Measurements from ENCODE around the gene C2CD4A. TPM values are rescaled to one million over a fixed set of nuclear protein-coding genes. Genes with fewer than 3 reads are reported as not detected.
A peak's percentile ranks its signal among the peaks of the same experiment; 100 is the strongest.
"Not testable (repeated sequence)": the region's sequence is repeated elsewhere in the genome, so short reads cannot be mapped to it uniquely, and the experiment has no call there.

The C2CD4A gene
- total RNA-seq, 3 donors from 2014 or later (not counting 1 experiment from before 2014, with no cell fraction given) = not detected

DNA sequence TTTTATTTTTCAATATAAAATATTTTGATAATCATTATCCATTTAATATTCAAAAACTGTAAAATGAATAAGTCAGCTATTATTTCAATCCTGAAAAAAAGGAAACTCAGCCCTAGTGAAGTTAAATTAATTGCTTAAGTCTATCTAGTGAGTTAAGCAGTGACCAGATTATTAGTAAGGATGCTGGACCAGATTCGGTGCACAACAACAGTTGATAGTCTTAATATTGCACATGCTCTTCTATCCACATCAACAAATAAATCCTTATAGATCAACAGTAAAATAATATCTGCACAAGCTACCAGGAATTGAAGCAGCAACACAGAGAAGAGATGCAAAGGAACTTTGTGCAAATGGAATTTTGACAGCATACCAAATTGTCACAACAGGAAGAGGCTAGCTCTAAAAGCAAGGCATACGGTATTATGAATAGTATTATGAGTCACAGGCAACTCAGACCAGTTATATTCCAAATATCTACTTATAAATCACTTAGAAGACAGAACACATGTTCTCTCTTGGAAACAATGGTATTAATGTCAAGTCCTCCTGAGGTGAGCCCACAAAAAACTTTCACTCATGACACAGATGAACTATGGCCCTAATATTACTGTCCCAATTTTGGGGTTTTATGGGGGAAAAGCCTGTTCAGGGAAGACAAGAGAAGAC, 31.4 kb upstream of the C2CD4A start:
- peaks cover 13% of the 10 kb centered on the region for H3K36me3 Mint-ChIP-seq
- intact Hi-C loops (cut with micrococcal nuclease) = no loop called here
- H3K4me1 ChIP-seq (ENCODE audit: control insufficient read depth, insufficient read depth, low read length) = no peaks in the 10 kb centered on the region
- no peak overlapping the region for H3K4me3 ChIP-seq (ENCODE audit: low read length)
- no peak overlapping the region for H3K4me3 Mint-ChIP-seq
- H3K9me3 Mint-ChIP-seq = peaks cover 0 to 4% of the 10 kb centered on the region in 2 donors
- H3K36me3 ChIP-seq (ENCODE audit: control insufficient read depth, insufficient read depth, low read length) = peaks cover 42% of the 10 kb centered on the region
- H3K27me3 Mint-ChIP-seq (ENCODE audit: low read depth in 2 of 2) = no peaks in the 10 kb centered on the region
- WGBS (ENCODE audit: insufficient coverage) = 60% methylated on average over 1 of the region's 2 CpGs
- peak overlapping the region in 1 of 2 donors; percentile 60 for H3K27ac Mint-ChIP-seq
- H3K27me3 ChIP-seq (ENCODE audit: control insufficient read depth, insufficient read depth, low read length) = no peaks in the 10 kb centered on the region
- peaks cover 24% of the 10 kb centered on the region in 2 donors for H3K4me1 Mint-ChIP-seq
- DNase-seq = no peak
- no peak for ATAC-seq
- no peaks in the 10 kb centered on the region for H3K9me3 ChIP-seq (ENCODE audit: control insufficient read depth, insufficient read depth, low read length)
- TF ChIP-seq CTCF (IDR thresholded peaks at IDR 0.05) = no peak
- H3K27ac ChIP-seq (ENCODE audit: low read length) = no peak overlapping the region

GRCh38 chr15:62046078-62046743, 20.6 kb upstream of the C2CD4A start:
- Histone ChIP-seq H3K4me1 (ENCODE audit: control insufficient read depth, insufficient read depth, low read length) (peaks cover 4% of the 10 kb centered on the region), H3K27ac (ENCODE audit: low read length) (peak overlapping the region; percentile 55), H3K36me3 (ENCODE audit: control insufficient read depth, insufficient read depth, low read length) (peaks cover 6% of the 10 kb centered on the region), H3K27me3 (ENCODE audit: control insufficient read depth, insufficient read depth, low read length) (no peaks in the 10 kb centered on the region), H3K9me3 (ENCODE audit: control insufficient read depth, insufficient read depth, low read length) (no peaks in the 10 kb centered on the region), H3K4me3 (ENCODE audit: low read length) (no peak overlapping the region)
- H3K9me3 Mint-ChIP-seq = no peaks in the 10 kb centered on the region
- WGBS (ENCODE audit: insufficient coverage) = 38% methylated on average over 2 of the region's 5 CpGs
- no peak for TF ChIP-seq CTCF (IDR thresholded peaks at IDR 0.05)
- peak overlapping the region; percentile 87 to 94 for H3K27ac Mint-ChIP-seq
- peaks cover 27 to 40% of the 10 kb centered on the region in 2 donors for H3K4me1 Mint-ChIP-seq
- H3K36me3 Mint-ChIP-seq = no peaks in the 10 kb centered on the region
- no peaks in the 10 kb centered on the region for H3K27me3 Mint-ChIP-seq (ENCODE audit: low read depth in 2 of 2)
- ATAC-seq (peak; percentile 75 to 88 (median 82)), DNase-seq (no peak)
- intact Hi-C loops (cut with micrococcal nuclease) = loop anchor here (1.0 kb wide), 1 partner anchor 13 kb away; no protein-coding TSS in a partner anchor
- H3K4me3 Mint-ChIP-seq = peak overlapping the region; percentile 62

DNA sequence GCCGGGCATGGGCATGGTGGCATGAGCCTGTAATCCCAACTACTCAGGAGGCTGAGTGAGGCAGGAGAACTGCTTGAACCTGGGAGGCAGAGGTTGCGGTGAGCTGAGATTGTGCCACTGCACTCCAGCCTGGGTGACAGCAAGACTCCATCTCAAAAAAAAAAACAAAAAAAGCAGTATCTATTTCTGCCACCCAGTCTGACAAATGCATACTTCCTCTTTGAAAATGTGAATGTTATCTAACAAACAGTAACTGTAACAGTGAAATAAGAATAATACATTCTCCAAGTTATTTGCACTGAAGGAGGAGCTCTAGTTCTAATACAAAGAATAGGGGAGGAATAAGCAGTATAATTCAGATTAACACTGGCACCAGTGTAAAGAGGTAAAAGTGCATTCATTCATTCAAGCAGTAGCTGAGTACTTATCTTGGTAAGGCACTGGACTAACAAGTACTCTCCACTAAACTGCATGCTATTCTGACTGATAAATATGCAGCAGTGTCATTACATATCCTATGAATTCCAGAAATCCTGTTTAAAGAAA, 19.4 kb upstream of the C2CD4A start:
- WGBS (ENCODE audit: insufficient coverage) = 66% methylated on average over 2 of the region's 2 CpGs
- no peak overlapping the region for H3K27ac ChIP-seq (ENCODE audit: low read length)
- H3K9me3 Mint-ChIP-seq = no peaks in the 10 kb centered on the region
- H3K27ac Mint-ChIP-seq = peak overlapping the region; percentile 70 to 94
- ATAC-seq (peak in 2 of 3 donors; percentile 18 to 28), DNase-seq (no peak)
- TF ChIP-seq CTCF (IDR thresholded peaks at IDR 0.05) = no peak
- H3K36me3 ChIP-seq (ENCODE audit: control insufficient read depth, insufficient read depth, low read length) = peaks cover 2% of the 10 kb centered on the region
- no peaks in the 10 kb centered on the region for H3K27me3 ChIP-seq (ENCODE audit: control insufficient read depth, insufficient read depth, low read length)
- no peaks in the 10 kb centered on the region for H3K9me3 ChIP-seq (ENCODE audit: control insufficient read depth, insufficient read depth, low read length)
- H3K36me3 Mint-ChIP-seq = no peaks in the 10 kb centered on the region
- H3K4me1 Mint-ChIP-seq = peaks cover 33 to 46% of the 10 kb centered on the region in 2 donors
- intact Hi-C loops (cut with micrococcal nuclease) = no loop called here
- H3K27me3 Mint-ChIP-seq (ENCODE audit: low read depth in 2 of 2) = no peaks in the 10 kb centered on the region
- no peak overlapping the region for H3K4me3 Mint-ChIP-seq
- H3K4me1 ChIP-seq (ENCODE audit: control insufficient read depth, insufficient read depth, low read length) = peaks cover 4% of the 10 kb centered on the region
- H3K4me3 ChIP-seq (ENCODE audit: low read length) = no peak overlapping the region

- H3K9me3 Mint-ChIP-seq; H3K4me1 ChIP-seq (ENCODE audit: control insufficient read depth, insufficient read depth, low read length); H3K27me3 ChIP-seq (ENCODE audit: control insufficient read depth, insufficient read depth, low read length); H3K4me3 ChIP-seq (ENCODE audit: low read length); H3K27ac Mint-ChIP-seq; H3K27ac ChIP-seq (ENCODE audit: low read length); H3K9me3 ChIP-seq (ENCODE audit: control insufficient read depth, insufficient read depth, low read length); H3K36me3 ChIP-seq (ENCODE audit: control insufficient read depth, insufficient read depth, low read length); H3K36me3 Mint-ChIP-seq; DNase-seq; H3K4me3 Mint-ChIP-seq; intact Hi-C loops (cut with micrococcal nuclease); ATAC-seq; H3K27me3 Mint-ChIP-seq (ENCODE audit: low read depth in 2 of 2): not testable (repeated sequence)
- WGBS (ENCODE audit: insufficient coverage) = no CpG with 5 or more reads among the region's 4 CpGs
- H3K4me1 Mint-ChIP-seq = peaks cover 38 to 47% of the 10 kb centered on the region in 2 donors
Measured at GRCh38 chr15:62048254-62048653, 18.5 kb upstream of the C2CD4A start.
